Panc1 (cell line): Measurements from ENCODE around the gene METRN. TPM values are rescaled to one million over a fixed set of nuclear protein-coding genes. Genes with fewer than 3 reads are reported as not detected.

Experiments used
- ATAC-seq: fragments of 200-7000 bp; cut with Tn5 transposase; 2 replicates; pipeline ENCODE4 v1.9.1; 2020; ENCODE audit warnings: mild to moderate bottlenecking, moderate library complexity
- BruUV-seq: library from RNA; stranded (reverse); fragments of 400-500 nt; replicated peaks from 2 replicates; lab custom pipeline; 2021; lab: Mats Ljungman, UMichigan
- CTCF ChIA-PET: fragments of 300-600 bp; sonication (Branson Sonifier 250); formaldehyde crosslinking; loops from one replicate; lab custom pipeline; 2022; ENCODE audit warnings: antibody characterized with exemption; lab: Charles Lee
- POLR2A ChIA-PET: fragments of 300-600 bp; sonication (Branson Sonifier 250); formaldehyde crosslinking; loops from one replicate; lab custom pipeline; 2022; ENCODE audit warnings: antibody characterized with exemption; lab: Charles Lee
- DNase-seq: peaks from one replicate; pipeline ENCODE4 v3.0.0-alpha.2; 2010; ENCODE audit warnings: low read depth, low spot score
- H3K27ac ChIP-seq: 2 replicates; pipeline ENCODE4 v1.5.1; 2011; ENCODE audit warnings: mild to moderate bottlenecking, low read length, inconsistent platforms
- H3K27me3 ChIP-seq: fragments of 200-500 bp; sonication (Bioruptor generic); 2 replicates; pipeline ENCODE4 v1.6.0; 2014; ENCODE audit warnings: low read length, inconsistent platforms; ENCODE audit not compliant: control insufficient read depth, insufficient read depth
- H3K36me3 ChIP-seq: fragments of 200-500 bp; sonication (Bioruptor generic); 2 replicates; pipeline ENCODE4 v1.5.1; 2014; ENCODE audit warnings: inconsistent platforms, mild to moderate bottlenecking, low read length, moderate library complexity; ENCODE audit not compliant: control insufficient read depth, insufficient read depth
- H3K4me1 ChIP-seq: 2 replicates; pipeline ENCODE4 v1.5.1; 2011; ENCODE audit warnings: inconsistent platforms, mild to moderate bottlenecking, low read length, moderate library complexity; ENCODE audit not compliant: control insufficient read depth, insufficient read depth
- H3K4me3 ChIP-seq, 2 experiments: 2 replicates each; pipeline ENCODE4 v1.5.1; 2011 to 2012; ENCODE audit warnings: low read depth in 2 of 2, low read length in 2 of 2, mild to moderate bottlenecking in 2 of 2, inconsistent platforms in 1 of 2, moderate library complexity in 1 of 2
- H3K9me3 ChIP-seq: fragments of 200-500 bp; sonication (Bioruptor generic); 2 replicates; pipeline ENCODE4 v1.5.1; 2014; ENCODE audit warnings: low read depth, mild to moderate bottlenecking, inconsistent platforms, low read length, moderate library complexity; ENCODE audit not compliant: control insufficient read depth, insufficient read depth
- CTCF ChIP-seq: fragments of 450-650 bp; IDR thresholded peaks from 2 replicates; pipeline ENCODE4 v1.5.1; 2017; ENCODE audit warnings: mild to moderate bottlenecking
- POLR2AphosphoS5 ChIP-seq: IDR thresholded peaks from 2 replicates; pipeline ENCODE4 v1.6.1; 2012; ENCODE audit warnings: mild to moderate bottlenecking, low read depth, low read length, moderate library complexity
- REST ChIP-seq, 2 experiments: IDR thresholded peaks; 2 replicates each; pipeline ENCODE4 v1.6.1; 2011 to 2012; ENCODE audit warnings: low read depth in 2 of 2, control low read depth in 1 of 2, low read length in 1 of 2, mild to moderate bottlenecking in 1 of 2, moderate library complexity in 1 of 2; ENCODE audit not compliant: insufficient read depth in 1 of 2
- SIN3A ChIP-seq: IDR thresholded peaks from 2 replicates; pipeline ENCODE4 v1.6.1; 2012; ENCODE audit warnings: low read depth, mild to moderate bottlenecking, low read length, moderate library complexity, borderline replicate concordance; ENCODE audit not compliant: insufficient read depth
- TCF7L2 ChIP-seq: IDR thresholded peaks from 2 replicates; pipeline ENCODE4 v1.6.1; 2011; ENCODE audit warnings: mild to moderate bottlenecking, low read depth, low read length, inconsistent platforms
- in situ Hi-C: cut with HindIII; loops from 2 replicates; pipeline ENCODE4 v1.10.0; 2016; ENCODE audit warnings: low sequenced_read_pairs, low pct_unique_long_range_greater_than_20kb
- intact Hi-C: fragments of 100-400 bp; cut with micrococcal nuclease; formaldehyde crosslinking; loops from one replicate; pipeline ENCODE4 v1.10.0; 2022; ENCODE audit not compliant: unreplicated experiment
- total RNA-seq: library from RNA; stranded (reverse); gene quantifications from one replicate; pipeline ENCODE4 v1.2.1, GENCODE V29; 2021; ENCODE audit not compliant: unreplicated experiment

The METRN gene
- total RNA-seq, 1 experiment from 2014 or later = 407 TPM

GRCh38 chr16:705431-706188 is 9.3 kb upstream of the METRN start, which contains the start of gene FBXL16:
FBXL16 (minus strand) TSS chr16:705801; CDS start chr16:697405, 8,396 bp downstream.
- Histone ChIP-seq H3K4me3 (peak within 1 kb of the TSS; percentile 55 to 56), H3K9me3 (no peaks in the 10 kb centered on the region), H3K27me3 (no peaks in the 10 kb centered on the region), H3K4me1 (peaks cover 15% of the 10 kb centered on the region), H3K27ac (peak within 1 kb of the TSS; percentile 51; the same call in 1 of the 2 replicates), H3K36me3 (peaks cover 5% of the 10 kb centered on the region; the same call in 1 of the 2 replicates)
- no TSS peak for BruUV-seq
- in situ Hi-C loops (no loop called here), intact Hi-C loops (no loop called here)
- ChIA-PET CTCF (no interaction called here), POLR2A (no interaction called here)
- ATAC-seq = peak; percentile 40
- TF ChIP-seq CTCF = no peak
- DNase-seq = no peak

GRCh38 chr16:706189-707061 is 8.5 kb upstream of the METRN start:
- ATAC-seq (peak; percentile 32), DNase-seq (no peak)
- intact Hi-C loops (no loop called here), in situ Hi-C loops (no loop called here)
- no peak for TF ChIP-seq POLR2AphosphoS5
- no peak for TF ChIP-seq SIN3A
- TF ChIP-seq CTCF = no peak
- no peak for TF ChIP-seq REST (IDR thresholded peaks at IDR 0.05; ENCODE audit: insufficient read depth in 1 of 2, low read depth in 2 of 2, low read length in 1 of 2)
- no peak for TF ChIP-seq TCF7L2
- H3K4me1 ChIP-seq = peaks cover 23% of the 10 kb centered on the region
- peaks cover 5% of the 10 kb centered on the region; the same call in 1 of the 2 replicates for H3K36me3 ChIP-seq
- H3K4me3 ChIP-seq = peak overlapping the region; percentile 33 to 56
- POLR2A ChIA-PET = no interaction called here
- no peaks in the 10 kb centered on the region for H3K27me3 ChIP-seq
- no TSS peak for BruUV-seq
- no peaks in the 10 kb centered on the region for H3K9me3 ChIP-seq
- no peak overlapping the region for H3K27ac ChIP-seq
- CTCF ChIA-PET = no interaction called here
